HepG2 (cell line): ENCODE measurements around the gene AKIP1. TPM values are rescaled to one million over a fixed set of nuclear protein-coding genes. Genes with fewer than 3 reads are reported as not detected.

Experiments
- ELF3 ChIP-seq: IDR thresholded peaks from 2 replicates; pipeline ENCODE4 v1.6.1; 2016; ENCODE audit warnings: missing genetic modification reagents, missing compliant biosample characterization
- PHF8 ChIP-seq: sonication (generic); formaldehyde crosslinking; IDR thresholded peaks from 2 replicates; pipeline ENCODE4 v1.5.0; 2020; ENCODE audit warnings: missing genetic modification reagents
- SP4 ChIP-seq: sonication (generic); formaldehyde crosslinking; IDR thresholded peaks from 2 replicates; pipeline ENCODE4 v1.8.1; 2023; ENCODE audit warnings: mild to moderate bottlenecking, missing genetic modification reagents
- TAF1 ChIP-seq: sonication (generic); formaldehyde crosslinking; IDR thresholded peaks from 2 replicates; pipeline ENCODE4 v1.4.0; 2020; ENCODE audit warnings: missing genetic modification reagents
- TAF15 ChIP-seq: fragments of 200-400 bp; formaldehyde crosslinking; IDR thresholded peaks from one replicate; pipeline ENCODE4 v1.6.1; 2018; ENCODE audit warnings: mild to moderate bottlenecking, low read depth, low read length; ENCODE audit not compliant: poor library complexity, severe bottlenecking
- polyA plus RNA-seq, 8 experiments: library from polyadenylated mRNA; depleted of rRNA in 3 of 8; stranded (reverse) in 7 of 8; unstranded in 1 of 8; fragments of >200 nt; fragmentation: Illumina TruSeq in 4 of 8; extraction: Trizol in 4 of 8; gene quantifications; 2 replicates each; pipeline versions ENCODE4 v1.2.1 to v1.2.3, GENCODE V29; 2011 to 2016; ENCODE audit warnings: low read depth in 4 of 8, missing spikeins in 1 of 8, mixed read lengths in 1 of 8; ENCODE audit not compliant: insufficient read depth in 1 of 8
- total RNA-seq, 5 experiments: library from RNA; depleted of rRNA; stranded (reverse); fragments of >200 nt; fragmentation: Illumina TruSeq; extraction: Trizol; gene quantifications; 2 replicates each; pipeline ENCODE4 v1.2.3, GENCODE V29; 2016; ENCODE audit warnings: low read depth in 1 of 5
- TF ChIP-seq, protein P1 (sequence below), 2 experiments: sonication (generic) in 1 of 2; formaldehyde crosslinking in 1 of 2; IDR thresholded peaks; 2 replicates each; pipeline versions ENCODE4 v1.5.1 to v1.6.1; 2011 to 2020; ENCODE audit warnings: borderline replicate concordance in 1 of 2, low read depth in 1 of 2, low read length in 1 of 2, mild to moderate bottlenecking in 1 of 2, missing genetic modification reagents in 1 of 2, moderate library complexity in 1 of 2
- TF ChIP-seq, protein P2 (sequence below): sonication (generic); formaldehyde crosslinking; IDR thresholded peaks from 2 replicates; pipeline ENCODE4; 2020; ENCODE audit warnings: missing genetic modification reagents, mild to moderate bottlenecking, borderline replicate concordance
- TF ChIP-seq, protein P3 (sequence below): sonication (generic); formaldehyde crosslinking; IDR thresholded peaks from 2 replicates; pipeline ENCODE4 v1.5.0; 2020; ENCODE audit warnings: mild to moderate bottlenecking, missing genetic modification reagents, borderline replicate concordance
- TF ChIP-seq, protein P4 (sequence below): sonication (generic); formaldehyde crosslinking; IDR thresholded peaks from 2 replicates; pipeline ENCODE4 v1.8.0; 2022; ENCODE audit warnings: missing genetic modification reagents, mild to moderate bottlenecking, moderate library complexity, borderline replicate concordance
- TF ChIP-seq, protein P5 (sequence below): sonication (generic); formaldehyde crosslinking; IDR thresholded peaks from 2 replicates; pipeline ENCODE4 v1.4.0; 2020; ENCODE audit warnings: missing genetic modification reagents

AKIP1 gene
- total and polyA plus RNA-seq, 2 of the 13 experiments (the other 11 are each of a cell fraction or from before 2014, with no cell fraction given), result 10.0 to 20.3 TPM

DNA sequence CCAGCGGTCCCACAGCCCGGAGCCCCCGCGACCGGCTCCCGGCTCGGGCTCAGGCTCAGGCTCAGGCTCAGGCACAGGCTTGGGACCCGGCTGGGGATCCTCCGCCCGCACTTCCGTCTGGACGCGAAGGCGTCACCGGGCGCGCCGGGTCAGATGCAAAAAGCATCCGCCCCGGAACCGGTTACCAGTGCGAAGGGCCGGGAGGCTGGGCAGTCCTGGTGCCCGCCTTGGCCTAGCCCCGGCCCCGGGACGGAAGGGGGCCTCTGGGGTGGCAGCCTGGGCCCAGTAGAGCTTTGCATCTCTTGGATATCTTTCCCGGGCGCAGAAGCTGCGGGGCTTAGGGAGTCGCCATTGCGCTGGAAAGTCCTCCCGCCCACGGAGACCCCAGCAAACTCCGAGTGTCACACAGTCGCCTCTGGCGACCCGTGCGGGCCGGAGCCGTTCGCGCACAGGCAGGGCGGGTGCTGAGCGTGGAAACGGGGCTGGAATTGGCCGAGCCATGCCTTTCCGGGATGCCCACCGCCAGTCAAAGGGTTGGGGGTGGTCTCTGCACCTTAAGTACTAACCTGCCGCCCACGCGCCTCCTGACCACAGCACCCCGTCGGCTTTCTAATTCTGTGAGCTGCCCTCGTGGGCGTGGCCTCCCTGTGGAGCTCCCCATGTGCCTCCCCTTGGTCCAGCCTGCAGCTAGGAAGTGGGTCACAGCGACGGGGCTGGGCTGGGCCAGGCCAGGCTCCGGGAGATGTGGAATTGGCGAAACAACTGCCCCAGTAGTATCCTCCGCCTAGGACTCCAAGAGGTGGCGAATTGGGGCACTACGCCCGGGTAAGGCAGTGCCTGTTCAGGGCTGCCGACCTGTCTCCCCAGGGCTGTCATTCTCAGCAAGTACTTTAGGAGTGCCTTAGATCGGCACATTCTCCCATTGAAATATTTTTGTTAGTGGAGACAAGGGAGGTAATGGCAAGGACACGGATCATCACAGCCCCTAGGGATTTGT is 53.6 kb downstream of the AKIP1 start, which contains the start of gene TMEM9B (continued):
- TF ChIP-seq, protein P1, sequence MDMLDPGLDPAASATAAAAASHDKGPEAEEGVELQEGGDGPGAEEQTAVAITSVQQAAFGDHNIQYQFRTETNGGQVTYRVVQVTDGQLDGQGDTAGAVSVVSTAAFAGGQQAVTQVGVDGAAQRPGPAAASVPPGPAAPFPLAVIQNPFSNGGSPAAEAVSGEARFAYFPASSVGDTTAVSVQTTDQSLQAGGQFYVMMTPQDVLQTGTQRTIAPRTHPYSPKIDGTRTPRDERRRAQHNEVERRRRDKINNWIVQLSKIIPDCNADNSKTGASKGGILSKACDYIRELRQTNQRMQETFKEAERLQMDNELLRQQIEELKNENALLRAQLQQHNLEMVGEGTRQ (IDR thresholded peaks at IDR 0.05; ENCODE audit: low read depth, low read length), result no peak
- TF ChIP-seq, protein P1 (CRISPR knock-in tag; IDR thresholded peaks at IDR 0.05; ENCODE audit: borderline replicate concordance), result no peak
- TF ChIP-seq, protein P2, sequence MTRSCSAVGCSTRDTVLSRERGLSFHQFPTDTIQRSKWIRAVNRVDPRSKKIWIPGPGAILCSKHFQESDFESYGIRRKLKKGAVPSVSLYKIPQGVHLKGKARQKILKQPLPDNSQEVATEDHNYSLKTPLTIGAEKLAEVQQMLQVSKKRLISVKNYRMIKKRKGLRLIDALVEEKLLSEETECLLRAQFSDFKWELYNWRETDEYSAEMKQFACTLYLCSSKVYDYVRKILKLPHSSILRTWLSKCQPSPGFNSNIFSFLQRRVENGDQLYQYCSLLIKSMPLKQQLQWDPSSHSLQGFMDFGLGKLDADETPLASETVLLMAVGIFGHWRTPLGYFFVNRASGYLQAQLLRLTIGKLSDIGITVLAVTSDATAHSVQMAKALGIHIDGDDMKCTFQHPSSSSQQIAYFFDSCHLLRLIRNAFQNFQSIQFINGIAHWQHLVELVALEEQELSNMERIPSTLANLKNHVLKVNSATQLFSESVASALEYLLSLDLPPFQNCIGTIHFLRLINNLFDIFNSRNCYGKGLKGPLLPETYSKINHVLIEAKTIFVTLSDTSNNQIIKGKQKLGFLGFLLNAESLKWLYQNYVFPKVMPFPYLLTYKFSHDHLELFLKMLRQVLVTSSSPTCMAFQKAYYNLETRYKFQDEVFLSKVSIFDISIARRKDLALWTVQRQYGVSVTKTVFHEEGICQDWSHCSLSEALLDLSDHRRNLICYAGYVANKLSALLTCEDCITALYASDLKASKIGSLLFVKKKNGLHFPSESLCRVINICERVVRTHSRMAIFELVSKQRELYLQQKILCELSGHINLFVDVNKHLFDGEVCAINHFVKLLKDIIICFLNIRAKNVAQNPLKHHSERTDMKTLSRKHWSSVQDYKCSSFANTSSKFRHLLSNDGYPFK (CRISPR knock-in tag), result peak; percentile 92
- TF ChIP-seq, protein P3, sequence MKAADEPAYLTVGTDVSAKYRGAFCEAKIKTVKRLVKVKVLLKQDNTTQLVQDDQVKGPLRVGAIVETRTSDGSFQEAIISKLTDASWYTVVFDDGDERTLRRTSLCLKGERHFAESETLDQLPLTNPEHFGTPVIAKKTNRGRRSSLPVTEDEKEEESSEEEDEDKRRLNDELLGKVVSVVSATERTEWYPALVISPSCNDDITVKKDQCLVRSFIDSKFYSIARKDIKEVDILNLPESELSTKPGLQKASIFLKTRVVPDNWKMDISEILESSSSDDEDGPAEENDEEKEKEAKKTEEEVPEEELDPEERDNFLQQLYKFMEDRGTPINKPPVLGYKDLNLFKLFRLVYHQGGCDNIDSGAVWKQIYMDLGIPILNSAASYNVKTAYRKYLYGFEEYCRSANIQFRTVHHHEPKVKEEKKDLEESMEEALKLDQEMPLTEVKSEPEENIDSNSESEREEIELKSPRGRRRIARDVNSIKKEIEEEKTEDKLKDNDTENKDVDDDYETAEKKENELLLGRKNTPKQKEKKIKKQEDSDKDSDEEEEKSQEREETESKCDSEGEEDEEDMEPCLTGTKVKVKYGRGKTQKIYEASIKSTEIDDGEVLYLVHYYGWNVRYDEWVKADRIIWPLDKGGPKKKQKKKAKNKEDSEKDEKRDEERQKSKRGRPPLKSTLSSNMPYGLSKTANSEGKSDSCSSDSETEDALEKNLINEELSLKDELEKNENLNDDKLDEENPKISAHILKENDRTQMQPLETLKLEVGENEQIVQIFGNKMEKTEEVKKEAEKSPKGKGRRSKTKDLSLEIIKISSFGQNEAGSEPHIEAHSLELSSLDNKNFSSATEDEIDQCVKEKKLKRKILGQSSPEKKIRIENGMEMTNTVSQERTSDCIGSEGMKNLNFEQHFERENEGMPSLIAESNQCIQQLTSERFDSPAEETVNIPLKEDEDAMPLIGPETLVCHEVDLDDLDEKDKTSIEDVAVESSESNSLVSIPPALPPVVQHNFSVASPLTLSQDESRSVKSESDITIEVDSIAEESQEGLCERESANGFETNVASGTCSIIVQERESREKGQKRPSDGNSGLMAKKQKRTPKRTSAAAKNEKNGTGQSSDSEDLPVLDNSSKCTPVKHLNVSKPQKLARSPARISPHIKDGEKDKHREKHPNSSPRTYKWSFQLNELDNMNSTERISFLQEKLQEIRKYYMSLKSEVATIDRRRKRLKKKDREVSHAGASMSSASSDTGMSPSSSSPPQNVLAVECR (CRISPR knock-in tag), result peak; percentile 98
- TF ChIP-seq SP4 (CRISPR knock-in tag), result peak; percentile 71; the same call in 1 of the 2 replicates
- peak; percentile 90 for TF ChIP-seq TAF1 (CRISPR knock-in tag)
- TF ChIP-seq PHF8, result peak; percentile 99
- TF ChIP-seq, protein P4, sequence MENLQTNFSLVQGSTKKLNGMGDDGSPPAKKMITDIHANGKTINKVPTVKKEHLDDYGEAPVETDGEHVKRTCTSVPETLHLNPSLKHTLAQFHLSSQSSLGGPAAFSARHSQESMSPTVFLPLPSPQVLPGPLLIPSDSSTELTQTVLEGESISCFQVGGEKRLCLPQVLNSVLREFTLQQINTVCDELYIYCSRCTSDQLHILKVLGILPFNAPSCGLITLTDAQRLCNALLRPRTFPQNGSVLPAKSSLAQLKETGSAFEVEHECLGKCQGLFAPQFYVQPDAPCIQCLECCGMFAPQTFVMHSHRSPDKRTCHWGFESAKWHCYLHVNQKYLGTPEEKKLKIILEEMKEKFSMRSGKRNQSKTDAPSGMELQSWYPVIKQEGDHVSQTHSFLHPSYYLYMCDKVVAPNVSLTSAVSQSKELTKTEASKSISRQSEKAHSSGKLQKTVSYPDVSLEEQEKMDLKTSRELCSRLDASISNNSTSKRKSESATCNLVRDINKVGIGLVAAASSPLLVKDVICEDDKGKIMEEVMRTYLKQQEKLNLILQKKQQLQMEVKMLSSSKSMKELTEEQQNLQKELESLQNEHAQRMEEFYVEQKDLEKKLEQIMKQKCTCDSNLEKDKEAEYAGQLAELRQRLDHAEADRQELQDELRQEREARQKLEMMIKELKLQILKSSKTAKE (CRISPR knock-in tag), result no peak
- peak; percentile 60; the same call in 1 of the 2 replicates for TF ChIP-seq ELF3 (CRISPR knock-in tag)
- no peak for TF ChIP-seq TAF15
- TF ChIP-seq, protein P5, sequence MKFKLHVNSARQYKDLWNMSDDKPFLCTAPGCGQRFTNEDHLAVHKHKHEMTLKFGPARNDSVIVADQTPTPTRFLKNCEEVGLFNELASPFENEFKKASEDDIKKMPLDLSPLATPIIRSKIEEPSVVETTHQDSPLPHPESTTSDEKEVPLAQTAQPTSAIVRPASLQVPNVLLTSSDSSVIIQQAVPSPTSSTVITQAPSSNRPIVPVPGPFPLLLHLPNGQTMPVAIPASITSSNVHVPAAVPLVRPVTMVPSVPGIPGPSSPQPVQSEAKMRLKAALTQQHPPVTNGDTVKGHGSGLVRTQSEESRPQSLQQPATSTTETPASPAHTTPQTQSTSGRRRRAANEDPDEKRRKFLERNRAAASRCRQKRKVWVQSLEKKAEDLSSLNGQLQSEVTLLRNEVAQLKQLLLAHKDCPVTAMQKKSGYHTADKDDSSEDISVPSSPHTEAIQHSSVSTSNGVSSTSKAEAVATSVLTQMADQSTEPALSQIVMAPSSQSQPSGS (CRISPR knock-in tag), result peak; percentile 36; the same call in 1 of the 2 replicates
